Umbilical cord (tissue), 2 donors: Measurements from ENCODE around the gene KCNN4. TPM values are rescaled to one million over a fixed set of nuclear protein-coding genes. Genes with fewer than 3 reads are reported as not detected.

Source experiments
- DNase-seq: peaks from one replicate; pipeline ENCODE4 v3.0.0-alpha.2; 2015; ENCODE audit warnings: low spot score
- total RNA-seq: library from RNA; depleted of rRNA; stranded (reverse); fragments of >200 nt; gene quantifications from one replicate; pipeline ENCODE4 v1.2.3, GENCODE V29; 2014; ENCODE audit warnings: low replicate concordance; ENCODE audit not compliant: insufficient read depth

The KCNN4 gene
- total RNA-seq, 1 donor from 2014 or later = 6.3 TPM

- no peak for DNase-seq
Observed at GRCh38 chr19:43749898-43750297, 30.9 kb downstream of the KCNN4 start.

- DNase-seq = no peak
Observed at GRCh38 chr19:43749152-43749551, 31.6 kb downstream of the KCNN4 start.

GRCh38 chr19:43748685-43749084, 32.1 kb downstream of the KCNN4 start:
- no peak for DNase-seq

GRCh38 chr19:43748205-43748594, 32.6 kb downstream of the KCNN4 start:
- no peak for DNase-seq

- no peak for DNase-seq
Observed at GRCh38 chr19:43747557-43748204, 33.1 kb downstream of the KCNN4 start.

- DNase-seq = no peak
Observed at GRCh38 chr19:43743059-43743458, 37.7 kb downstream of the KCNN4 start.

- DNase-seq = no peak
Observed at GRCh38 chr19:43741075-43741825, 39.5 kb downstream of the KCNN4 start.

- no peak for DNase-seq
Observed at GRCh38 chr19:43739439-43740235, 41.1 kb downstream of the KCNN4 start.

GRCh38 chr19:43738780-43739211, 42.0 kb downstream of the KCNN4 start:
- DNase-seq = no peak

GRCh38 chr19:43735957-43736356, 44.8 kb downstream of the KCNN4 start:
- no peak for DNase-seq

- DNase-seq = no peak
Observed at GRCh38 chr19:43735013-43735412, 45.8 kb downstream of the KCNN4 start.

- no peak for DNase-seq
Observed at GRCh38 chr19:43731846-43732245, 48.9 kb downstream of the KCNN4 start.

- DNase-seq = no peak
Observed at GRCh38 chr19:43731346-43731745, 49.4 kb downstream of the KCNN4 start.

- DNase-seq = no peak
Observed at GRCh38 chr19:43729919-43730318, 50.9 kb downstream of the KCNN4 start.

GRCh38 chr19:43727593-43727853, 53.2 kb downstream of the KCNN4 start:
- no peak for DNase-seq

GRCh38 chr19:43726736-43727592, 53.8 kb downstream of the KCNN4 start:
- no peak for DNase-seq

GRCh38 chr19:43725468-43725867, 55.3 kb downstream of the KCNN4 start:
- no peak for DNase-seq

GRCh38 chr19:43724896-43725295, 55.9 kb downstream of the KCNN4 start:
- DNase-seq = no peak

- DNase-seq = no peak
Observed at GRCh38 chr19:43723588-43723987, 57.2 kb downstream of the KCNN4 start.

GRCh38 chr19:43721469-43722048, 59.2 kb downstream of the KCNN4 start:
- no peak for DNase-seq

- no peak for DNase-seq
Observed at GRCh38 chr19:43720936-43721335, 59.8 kb downstream of the KCNN4 start.
